HG02884 (cell line): ENCODE data around the gene TUT4.

Experiments used
- ATAC-seq: cut with Tn5 transposase; IDR thresholded peaks from one replicate; pipeline ENCODE4 v1.9.1; 2021; ENCODE audit warnings: mild to moderate bottlenecking, moderate library complexity; ENCODE audit not compliant: unreplicated experiment

Gene TUT4

GRCh38 chr1:52533713-52534112, 19.2 kb downstream of the TUT4 start:
- ATAC-seq: no peak

GRCh38 chr1:52532731-52533327, 20.1 kb downstream of the TUT4 start:
- no peak for ATAC-seq

- no peak for ATAC-seq
These were observed 20.6 kb downstream of the TUT4 start for GRCh38 chr1:52532247-52532646.

GRCh38 chr1:52531249-52531872, 21.5 kb downstream of the TUT4 start:
- ATAC-seq: no peak

GRCh38 chr1:52530563-52531144, 22.2 kb downstream of the TUT4 start:
- no peak for ATAC-seq

- no peak for ATAC-seq
These were observed 29.5 kb downstream of the TUT4 start for GRCh38 chr1:52523376-52523775.

GRCh38 chr1:52520148-52520547, 32.7 kb downstream of the TUT4 start:
- no peak for ATAC-seq

- no peak for ATAC-seq
These were observed 33.9 kb downstream of the TUT4 start for GRCh38 chr1:52518962-52519361.

- no peak for ATAC-seq
These were observed 40.9 kb downstream of the TUT4 start for GRCh38 chr1:52511851-52512615.

GRCh38 chr1:52511439-52511838, 41.5 kb downstream of the TUT4 start:
- ATAC-seq: no peak

GRCh38 chr1:52506920-52507546, 45.9 kb downstream of the TUT4 start:
- no peak for ATAC-seq

GRCh38 chr1:52506349-52506748, 46.5 kb downstream of the TUT4 start:
- no peak for ATAC-seq

- ATAC-seq: no peak
These were observed 48.2 kb downstream of the TUT4 start for GRCh38 chr1:52504720-52505119.

GRCh38 chr1:52503706-52504105, 49.2 kb downstream of the TUT4 start:
- ATAC-seq: no peak

- ATAC-seq: no peak
These were observed 50.1 kb downstream of the TUT4 start for GRCh38 chr1:52502789-52503188.

- ATAC-seq: no peak
These were observed 65.3 kb downstream of the TUT4 start for GRCh38 chr1:52487632-52488031.

GRCh38 chr1:52482326-52483004, 70.4 kb downstream of the TUT4 start:
- no peak for ATAC-seq

GRCh38 chr1:52479076-52479475, 73.8 kb downstream of the TUT4 start:
- no peak for ATAC-seq

- ATAC-seq: no peak
These were observed 75.0 kb downstream of the TUT4 start for GRCh38 chr1:52477876-52478275.

GRCh38 chr1:52476943-52477342, 75.9 kb downstream of the TUT4 start:
- ATAC-seq: no peak

GRCh38 chr1:52474807-52475206, 78.1 kb downstream of the TUT4 start:
- ATAC-seq: no peak
